Right ventricle myocardium superior (tissue), 1 donor: Measurements from ENCODE around the gene CCT7. TPM values are rescaled to one million over a fixed set of nuclear protein-coding genes. Genes with fewer than 3 reads are reported as not detected.
"Not testable (repeated sequence)": the region's sequence is repeated elsewhere in the genome, so short reads cannot be mapped to it uniquely, and the experiment has no call there.

Experiments used
- ATAC-seq: fragments of 200-7000 bp; cut with Tn5 transposase; one replicate; pipeline ENCODE4 v1.9.1; 2020; ENCODE audit warnings: mild to moderate bottlenecking; ENCODE audit not compliant: poor library complexity
- DNase-seq: peaks from one replicate; pipeline ENCODE4 v3.0.0-alpha.2; 2020
- intact Hi-C: fragments of 100-400 bp; cut with DNase I; formaldehyde crosslinking; loops from one replicate; pipeline ENCODE4 v1.11.2; 2022
- total RNA-seq: library from RNA; stranded (reverse); fragmentation: NEBNext Ultra II Directional; extraction: Animal tissue kit (Norgen Biotek cat#: 25700); gene quantifications from one replicate; pipeline ENCODE4 v1.2.1, GENCODE V29; 2021
- donor health status: DM: no; HTN: yes; CAD: no; lungs with severe emphysema.

Gene CCT7
- total RNA-seq, 1 donor from 2014 or later: 194 TPM

- intact Hi-C loops: no loop called here
Observed at GRCh38 chr2:73252238-73253027, 18.3 kb downstream of the CCT7 start.

GRCh38 chr2:73253400-73253799, 19.3 kb downstream of the CCT7 start:
- intact Hi-C loops: no loop called here
- ATAC-seq (no peak), DNase-seq (no peak)

More at GRCh38 chr2:73252238-73253027, 18.3 kb downstream of the CCT7 start:
- ATAC-seq (no peak), DNase-seq (no peak)

GRCh38 chr2:73253901-73254300, 19.8 kb downstream of the CCT7 start:
- intact Hi-C loops: no loop called here
- no peak for DNase-seq
- no peak for ATAC-seq

- no peak for ATAC-seq
- no peak for DNase-seq
- intact Hi-C loops: no loop called here
Observed at GRCh38 chr2:73254343-73255006, 20.4 kb downstream of the CCT7 start.

- no peak for DNase-seq
- intact Hi-C loops: no loop called here
- no peak for ATAC-seq
Observed at GRCh38 chr2:73255007-73255644, 21.0 kb downstream of the CCT7 start.

GRCh38 chr2:73255907-73256617, 22.0 kb downstream of the CCT7 start:
- intact Hi-C loops: no loop called here
- no peak for ATAC-seq
- DNase-seq: no peak

GRCh38 chr2:73256618-73256922, 22.5 kb downstream of the CCT7 start:
- DNase-seq (no peak), ATAC-seq (no peak)
- intact Hi-C loops: no loop called here

GRCh38 chr2:73257021-73257420, 22.9 kb downstream of the CCT7 start:
- intact Hi-C loops: no loop called here
- ATAC-seq: no peak
- no peak for DNase-seq

GRCh38 chr2:73257425-73258125, 23.5 kb downstream of the CCT7 start:
- DNase-seq (peak; percentile 63), ATAC-seq (no peak)
- intact Hi-C loops: no loop called here

GRCh38 chr2:73258186-73258912, 24.2 kb downstream of the CCT7 start:
- DNase-seq (no peak), ATAC-seq (no peak)
- intact Hi-C loops: no loop called here

GRCh38 chr2:73258913-73259215, 24.8 kb downstream of the CCT7 start:
- intact Hi-C loops: no loop called here
- ATAC-seq: no peak
- no peak for DNase-seq

GRCh38 chr2:73259276-73259675, 25.2 kb downstream of the CCT7 start:
- ATAC-seq: no peak
- DNase-seq: no peak
- intact Hi-C loops: no loop called here

GRCh38 chr2:73259704-73260337, 25.7 kb downstream of the CCT7 start:
- DNase-seq (no peak), ATAC-seq (no peak)
- intact Hi-C loops: no loop called here

- peak; percentile 77 for ATAC-seq
- DNase-seq: peak; percentile 60
- intact Hi-C loops: no loop called here
Observed at GRCh38 chr2:73260338-73260984, 26.4 kb downstream of the CCT7 start.

GRCh38 chr2:73262108-73262651, 28.1 kb downstream of the CCT7 start:
- DNase-seq (no peak), ATAC-seq (no peak)
- intact Hi-C loops: no loop called here

GRCh38 chr2:73262691-73263429, 28.8 kb downstream of the CCT7 start:
- DNase-seq, intact Hi-C loops, ATAC-seq: not testable (repeated sequence)
